Activated CD4-positive, alpha-beta T cell treated with anti-CD3 and anti-CD28 coated beads, Interleukin-2, Interleukin-6, amounts not matched to agents 100 ng/mL and 50 ng/mL, durations not matched to agents 16 hours and 8 hours (primary cell): ENCODE results near the gene OLA1.

Experiments
- DNase-seq: peaks from one replicate; pipeline ENCODE4 v3.0.0-alpha.2; 2020

The OLA1 gene

DNA sequence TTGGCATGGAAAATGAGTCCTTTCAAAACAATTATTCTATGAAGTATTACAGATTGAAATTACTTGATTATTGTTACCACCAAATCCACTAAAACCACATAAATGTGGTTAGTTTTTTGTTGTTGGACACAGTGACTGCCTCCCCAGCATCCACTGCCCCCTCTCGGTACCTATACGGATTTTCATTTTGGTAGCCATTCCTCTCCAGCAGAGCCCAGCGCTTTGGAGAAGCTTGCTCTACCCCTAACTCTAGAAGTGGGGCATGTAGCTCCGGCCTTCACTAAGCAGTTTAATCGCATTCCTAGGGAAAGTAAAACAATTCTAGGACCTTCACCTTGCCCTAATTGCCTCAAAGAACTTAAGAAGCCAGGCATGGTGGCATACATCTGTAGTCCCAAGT lies 24.2 kb downstream of the OLA1 start:
- no peak for DNase-seq

DNA sequence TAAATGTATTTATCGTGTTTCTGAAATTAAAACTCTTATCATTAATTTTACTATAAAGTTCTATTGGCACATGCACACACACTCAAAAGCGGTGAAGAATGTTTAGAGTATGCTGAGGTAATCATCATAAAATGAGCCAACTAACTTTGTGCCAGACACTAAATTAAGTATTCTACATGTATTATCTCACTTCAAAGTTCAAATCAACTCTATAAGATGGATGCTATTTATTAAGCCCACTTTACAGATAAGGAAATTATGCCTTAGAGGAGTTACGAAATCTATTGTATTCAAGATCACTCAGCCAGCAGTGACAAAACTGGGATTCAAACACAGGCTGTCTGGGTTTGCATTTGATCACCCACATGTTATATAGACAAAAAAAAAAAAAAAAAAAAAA lies 24.9 kb downstream of the OLA1 start:
- no peak for DNase-seq

DNA sequence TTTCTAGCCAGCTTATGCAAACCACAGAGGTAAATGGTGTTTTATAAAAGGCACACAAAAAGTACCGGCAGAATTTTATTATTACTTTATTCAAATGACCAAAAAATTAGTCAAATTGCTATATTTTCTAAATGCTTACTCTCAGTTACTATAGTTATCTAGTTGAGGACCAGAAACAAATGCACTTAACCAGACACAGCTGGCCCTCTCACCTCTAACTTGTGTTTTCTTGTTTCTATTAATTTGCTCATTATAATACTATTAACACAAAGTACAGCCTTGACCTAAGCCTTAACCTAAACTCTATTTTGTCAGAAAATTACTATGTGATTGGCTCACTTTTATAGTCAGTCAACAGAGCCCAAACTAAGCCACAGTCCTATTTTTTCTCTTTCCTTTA lies 26.2 kb downstream of the OLA1 start:
- DNase-seq: no peak

DNA sequence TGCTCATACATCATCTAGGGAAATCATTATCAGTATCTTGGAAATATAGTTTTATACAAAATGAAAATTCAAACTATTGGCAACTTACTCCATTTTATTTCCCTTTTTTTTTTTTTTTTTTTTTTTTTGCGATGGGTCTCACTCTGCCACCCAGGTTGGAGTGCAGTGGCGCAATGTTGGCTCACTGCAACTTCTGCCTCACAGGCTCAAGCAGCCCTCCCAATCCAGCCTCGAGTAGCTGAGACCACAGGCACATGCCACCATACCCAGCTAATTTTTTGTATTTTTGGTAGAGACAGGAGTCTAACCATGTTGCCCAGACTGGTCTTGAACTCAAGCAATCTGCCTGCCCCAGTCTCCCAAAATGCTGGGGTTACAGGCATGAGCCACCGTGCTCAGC lies 29.0 kb downstream of the OLA1 start:
- no peak for DNase-seq

- DNase-seq: no peak
Observed at GRCh38 chr2:174218773-174219172, 29.6 kb downstream of the OLA1 start.

GRCh38 chr2:174217869-174218268 lies 30.5 kb downstream of the OLA1 start:
- DNase-seq: no peak

- no peak for DNase-seq
Observed at GRCh38 chr2:174211954-174212353, 36.4 kb downstream of the OLA1 start.

DNA sequence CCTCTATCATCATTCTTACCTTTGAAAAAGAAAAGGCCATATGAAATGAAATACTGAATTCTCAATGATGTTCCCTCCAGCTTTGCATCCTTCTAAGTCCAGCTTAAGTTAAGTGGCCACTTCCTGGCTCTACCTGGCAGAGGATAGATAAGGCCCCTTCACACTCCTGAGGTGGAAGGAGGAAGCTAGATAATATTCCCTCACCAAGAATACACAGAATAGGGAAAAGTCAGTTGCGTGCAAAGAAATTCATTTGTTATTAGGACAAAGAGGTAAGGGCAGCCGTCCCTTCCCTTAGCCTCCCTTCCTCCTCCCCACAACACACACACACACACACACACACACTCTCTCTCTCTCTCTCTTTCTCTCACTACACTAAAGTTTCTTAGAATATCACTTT lies 37.5 kb downstream of the OLA1 start:
- DNase-seq: no peak

GRCh38 chr2:174209325-174209724 lies 39.0 kb downstream of the OLA1 start:
- DNase-seq: no peak

GRCh38 chr2:174208026-174208425 lies 40.3 kb downstream of the OLA1 start:
- DNase-seq: no peak

GRCh38 chr2:174205562-174205961 lies 42.8 kb downstream of the OLA1 start:
- DNase-seq: no peak

DNA sequence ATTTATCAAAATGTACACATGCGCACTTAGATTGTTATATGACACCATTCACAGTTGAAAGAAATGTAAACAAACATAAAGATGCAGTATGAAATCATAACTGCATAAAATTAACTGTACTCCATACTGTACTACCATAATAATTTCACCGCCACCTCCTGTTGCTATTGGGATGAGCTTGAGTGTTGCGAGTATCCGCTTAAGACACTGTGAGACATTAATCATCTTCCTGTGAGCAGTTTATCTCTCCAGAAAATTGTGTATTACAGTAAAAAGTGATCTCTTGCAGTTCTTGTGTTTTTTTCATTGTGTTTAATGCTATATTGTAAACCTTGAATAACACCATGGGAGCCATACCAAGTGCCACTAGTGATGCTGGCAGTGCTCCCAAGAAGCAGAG lies 46.1 kb downstream of the OLA1 start:
- DNase-seq: no peak

- DNase-seq: no peak
Observed at GRCh38 chr2:174198846-174199564, 49.3 kb downstream of the OLA1 start.

DNA sequence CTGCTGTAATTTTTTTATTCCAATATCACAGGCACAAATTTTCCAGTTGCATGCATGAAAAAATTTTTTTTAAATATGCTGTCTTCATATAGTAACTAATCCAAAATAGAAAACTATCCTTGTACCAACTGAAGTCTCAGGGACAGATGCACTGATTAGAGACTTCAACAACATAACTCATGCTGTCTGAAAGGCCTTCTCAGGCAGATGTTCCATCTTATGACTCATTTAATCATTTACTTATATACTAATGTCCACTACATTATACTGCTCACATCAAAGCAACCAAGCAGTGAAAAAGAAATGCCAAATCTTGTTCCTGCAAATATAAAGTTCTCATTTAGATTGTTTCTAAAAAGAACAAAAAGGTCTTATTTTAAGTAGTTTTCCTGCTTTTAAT lies 53.1 kb downstream of the OLA1 start:
- no peak for DNase-seq

DNA sequence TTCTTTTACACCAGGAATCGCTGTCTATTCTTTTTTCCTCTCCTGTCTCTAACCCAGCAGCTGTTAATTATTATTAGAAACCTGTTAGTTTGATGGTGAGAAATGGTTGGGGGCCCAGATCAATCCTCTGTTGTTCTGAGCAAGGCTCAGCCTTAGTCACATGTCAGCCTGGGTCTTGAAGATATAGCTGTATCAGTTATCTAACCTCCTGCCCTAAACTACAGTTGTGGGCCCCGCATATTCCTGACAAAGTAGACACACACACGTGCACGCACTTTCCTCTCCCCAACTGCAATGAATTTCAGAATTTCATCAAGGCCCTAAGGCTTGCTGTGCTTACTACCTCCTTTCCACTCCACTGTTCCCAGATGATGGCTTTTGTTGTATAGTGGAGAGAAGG lies 54.6 kb downstream of the OLA1 start:
- no peak for DNase-seq

DNA sequence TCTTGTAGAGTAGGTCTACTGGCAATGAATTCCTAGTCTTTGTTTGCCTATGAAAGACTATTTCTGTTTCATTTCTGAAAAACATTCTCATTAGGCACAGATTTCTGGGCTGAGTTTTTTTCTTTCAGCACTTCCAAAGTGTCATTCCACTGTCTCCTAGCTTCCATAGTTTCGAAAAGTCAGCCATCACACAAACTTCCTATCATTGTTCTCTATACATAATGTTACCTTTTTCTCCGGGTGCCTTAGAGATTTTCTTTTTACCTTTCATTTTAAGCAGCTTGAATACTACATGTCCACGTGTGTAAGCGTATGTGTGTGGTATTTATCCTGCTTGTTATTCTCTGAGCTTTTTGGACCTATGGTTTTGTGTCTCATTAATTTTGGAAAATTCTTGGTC lies 55.7 kb downstream of the OLA1 start:
- no peak for DNase-seq

DNA sequence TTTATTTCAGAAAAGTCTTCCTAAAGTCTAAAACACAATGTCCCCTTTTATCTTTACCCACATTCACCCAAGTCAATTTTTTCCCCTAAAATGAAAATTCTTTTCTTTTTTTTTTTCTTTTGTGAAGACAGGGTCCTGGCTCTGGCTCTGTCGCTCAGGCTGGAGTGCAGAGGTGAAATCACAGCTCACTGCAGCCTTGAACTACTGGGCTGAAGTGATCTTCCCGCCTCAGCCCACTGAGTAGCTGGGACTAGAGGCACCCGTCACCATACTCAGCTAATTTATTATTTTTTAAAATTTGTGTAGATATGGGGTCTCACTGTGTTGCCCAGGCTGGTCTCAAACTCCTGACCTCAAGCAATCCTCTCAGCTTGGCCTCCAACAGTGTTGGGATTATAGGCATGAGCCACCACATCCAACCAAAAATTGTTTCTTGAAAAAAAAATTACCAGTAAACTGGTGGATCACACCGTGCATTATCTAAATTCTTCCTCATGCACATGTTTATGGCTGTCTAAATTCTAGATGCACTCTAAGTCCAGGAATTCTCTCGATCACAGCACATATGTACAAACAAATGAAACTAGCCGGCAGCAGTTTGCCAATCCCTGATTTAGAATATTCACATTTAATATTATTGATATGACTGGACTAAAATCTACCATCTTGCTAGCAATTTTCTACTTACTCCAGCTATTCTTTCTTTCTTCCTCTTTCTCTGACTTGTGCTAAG lies 56.8 kb downstream of the OLA1 start:
- no peak for DNase-seq

DNA sequence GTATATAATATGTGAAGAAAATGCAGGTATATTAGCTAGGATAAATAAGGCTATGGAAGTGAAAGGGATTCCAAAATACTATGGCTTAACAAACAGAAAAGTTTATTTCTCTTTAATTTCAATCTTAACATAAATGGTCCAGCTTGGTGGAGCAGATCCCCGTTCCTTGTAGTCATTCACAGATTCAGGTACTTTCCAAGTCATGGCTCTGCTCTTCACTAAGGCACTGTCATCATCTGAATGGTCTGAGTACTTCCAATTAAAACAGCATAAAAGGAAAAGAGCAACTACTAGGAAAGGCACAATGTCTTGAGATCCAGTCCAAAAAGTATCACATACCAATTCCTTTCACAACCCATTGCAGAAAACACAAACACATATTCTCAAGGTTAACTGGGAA lies 63.4 kb downstream of the OLA1 start:
- DNase-seq: no peak

DNA sequence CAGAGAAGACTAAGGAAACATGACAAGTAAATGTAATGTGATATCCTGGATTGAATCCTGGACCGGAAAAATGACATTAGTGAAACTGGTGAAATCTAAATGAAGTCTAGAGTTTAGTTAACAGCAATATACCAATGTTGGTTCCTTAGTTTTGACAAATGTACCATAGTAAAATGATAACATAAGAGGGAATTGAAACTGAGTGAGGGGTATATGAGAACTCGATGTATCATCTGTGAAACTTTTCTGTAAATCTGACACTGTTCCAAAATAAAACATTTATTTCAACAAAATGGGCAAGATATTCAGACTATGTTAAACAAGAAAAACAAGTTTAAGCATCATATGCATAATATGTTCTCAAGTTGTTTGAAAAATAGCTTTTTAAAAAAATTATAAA lies 63.8 kb downstream of the OLA1 start:
- no peak for DNase-seq

GRCh38 chr2:174183076-174183475 lies 65.3 kb downstream of the OLA1 start:
- DNase-seq: no peak

- DNase-seq: no peak
Observed at GRCh38 chr2:174181368-174181767, 67.0 kb downstream of the OLA1 start.

DNA sequence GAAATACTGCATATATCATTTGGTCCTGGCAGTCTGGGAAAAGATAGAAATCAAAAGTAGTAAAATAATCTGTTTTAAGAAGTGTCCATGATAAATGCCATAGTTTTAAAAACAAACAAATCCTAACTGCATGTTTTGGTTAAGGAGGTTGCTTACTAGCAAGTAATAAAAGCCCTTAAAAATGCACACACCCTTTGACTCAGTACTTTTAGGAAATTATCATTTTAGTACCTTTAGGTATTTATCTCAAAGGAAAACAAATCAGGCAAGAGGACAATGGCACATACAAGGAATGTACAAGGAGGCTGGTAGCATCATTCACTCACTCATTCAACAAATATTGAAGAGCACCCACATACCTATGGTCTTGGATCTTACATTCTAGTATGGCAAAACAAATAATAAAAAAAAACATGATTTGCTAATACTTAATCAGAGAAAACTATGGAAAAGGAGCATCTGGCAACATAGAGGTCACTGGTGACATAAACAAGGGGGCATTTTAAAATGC lies 67.6 kb downstream of the OLA1 start:
- no peak for DNase-seq

DNA sequence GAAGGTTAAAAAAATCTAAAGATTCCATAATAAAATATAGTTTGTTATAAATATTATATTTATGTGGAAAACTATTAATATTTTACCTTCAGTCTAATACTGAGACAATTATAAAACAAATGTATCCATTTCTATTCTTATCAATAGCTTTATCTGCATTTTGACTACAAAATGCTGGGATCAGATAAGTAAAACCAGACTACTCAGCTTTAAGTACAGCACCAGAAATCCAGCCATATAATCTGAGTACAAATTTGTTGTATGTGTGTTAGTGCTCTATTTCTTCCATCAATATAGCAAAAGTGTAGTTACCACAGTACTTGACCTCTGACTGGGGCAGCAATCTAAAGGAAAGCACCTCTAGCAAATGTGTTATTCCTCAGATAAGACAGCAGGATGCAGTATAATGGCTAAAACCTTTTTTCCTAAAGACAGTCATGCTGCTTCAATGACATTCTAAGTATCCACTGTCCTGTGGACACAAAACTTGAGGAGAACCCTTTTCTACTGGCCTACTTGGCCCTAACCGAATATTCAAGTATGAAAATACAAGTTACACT lies 68.1 kb downstream of the OLA1 start:
- DNase-seq: no peak

DNA sequence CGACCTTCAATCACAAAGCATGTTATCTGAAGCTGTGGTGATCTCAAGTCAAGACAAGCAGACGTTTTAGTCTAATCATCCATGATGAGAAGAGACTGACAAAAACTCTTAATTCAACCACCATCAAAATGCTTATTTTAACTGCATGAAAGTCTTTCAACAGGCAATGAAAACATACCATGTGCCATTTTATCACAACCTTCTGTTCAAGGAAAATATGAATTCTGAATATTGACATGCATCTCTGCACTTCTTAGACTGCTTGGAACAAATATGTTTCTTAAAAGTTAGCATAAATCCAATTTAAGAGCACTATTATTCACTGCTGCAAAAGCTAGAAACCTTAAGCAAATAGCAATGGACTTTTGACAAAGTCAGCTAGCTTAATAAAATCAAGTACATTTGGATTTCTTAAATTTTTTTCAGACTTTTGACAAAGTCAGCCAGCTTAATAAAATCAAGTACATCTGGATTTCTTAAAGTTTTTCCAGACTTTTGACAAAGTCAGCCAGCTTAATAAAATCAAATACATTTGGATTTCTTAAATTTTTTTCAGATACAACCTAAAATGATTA lies 70.9 kb downstream of the OLA1 start:
- no peak for DNase-seq
